Measurements from ENCODE around the gene MUC15.

MUC15 gene

DNA sequence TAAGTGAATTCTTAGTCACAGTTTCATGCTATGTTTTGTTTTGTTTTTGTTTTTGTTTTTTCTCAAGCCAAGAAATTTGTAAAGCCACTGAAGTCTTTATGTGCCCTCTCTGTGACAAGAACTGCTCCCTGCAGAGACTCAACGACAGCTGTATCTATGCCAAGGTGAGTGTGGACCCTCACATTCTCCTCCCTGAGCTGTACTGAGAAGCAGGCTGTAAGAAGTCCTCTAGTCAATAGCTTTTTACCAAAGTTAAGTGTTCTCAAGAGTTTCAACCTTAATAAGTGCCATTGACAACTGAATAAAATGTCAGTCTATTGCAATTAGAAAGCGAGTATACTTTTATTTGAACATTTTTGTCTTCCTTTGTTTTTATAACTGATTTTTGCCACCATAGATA is 18.9 kb downstream of the MUC15 start:
- TF ChIP-seq POLR2A (IDR thresholded peaks at IDR 0.05; ENCODE audit: low read depth, low read length): no peak
- FAIRE-seq: no peak
- DNase-seq (ENCODE audit: insufficient read length, low spot score): no peak

DNA sequence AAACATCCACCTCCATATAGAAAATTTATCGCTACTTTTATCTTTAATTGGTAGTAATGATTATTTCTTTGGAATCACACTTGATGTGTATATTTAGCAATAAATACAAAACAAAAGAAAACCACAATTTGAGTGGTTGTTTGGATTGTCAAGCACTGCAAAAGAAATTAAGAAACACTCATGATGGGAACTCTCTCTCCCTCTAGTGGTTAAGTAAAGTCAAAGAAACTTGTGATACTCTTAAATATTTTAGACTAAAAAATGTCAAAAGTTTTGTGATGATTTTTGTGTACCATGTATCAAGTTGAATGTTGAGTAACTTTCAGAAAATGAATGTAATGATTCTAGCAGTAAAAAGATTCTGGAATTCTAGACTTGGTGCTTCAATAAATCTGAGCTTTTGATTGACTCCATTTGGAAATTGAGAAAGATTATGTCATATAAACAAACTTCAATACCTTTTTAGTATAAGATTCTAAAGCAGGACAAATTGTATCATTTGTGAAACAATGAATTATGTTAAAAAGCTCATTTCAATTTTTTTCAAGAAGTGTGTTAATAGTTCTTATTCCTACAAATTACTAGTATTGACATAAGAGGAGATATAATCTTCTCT is 20.8 kb downstream of the MUC15 start:
- TF ChIP-seq POLR2A (IDR thresholded peaks at IDR 0.05; ENCODE audit: low read depth, low read length): no peak
- FAIRE-seq (no peak), DNase-seq (ENCODE audit: insufficient read length, low spot score) (no peak)

DNA sequence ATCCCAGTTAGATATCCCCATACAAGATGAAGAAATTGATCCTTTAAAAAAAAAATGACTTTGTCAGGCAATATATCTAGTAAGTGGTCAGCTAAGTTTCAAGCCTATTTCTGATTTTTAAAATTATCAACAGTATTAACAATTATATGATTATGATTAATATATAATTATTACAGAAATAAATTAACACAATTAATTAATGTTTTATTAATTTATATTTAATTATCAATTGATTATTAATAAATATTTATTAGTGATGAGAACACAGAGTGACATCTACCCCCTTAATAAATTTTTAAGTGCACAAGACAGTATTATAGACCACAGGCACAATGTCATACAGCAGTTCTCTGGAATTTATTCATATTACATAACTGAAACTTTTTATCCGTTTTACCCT is 22.0 kb downstream of the MUC15 start:
- no peak for DNase-seq (ENCODE audit: insufficient read length, low spot score)
- no peak for FAIRE-seq
- no peak for TF ChIP-seq POLR2A (IDR thresholded peaks at IDR 0.05; ENCODE audit: low read depth, low read length)

DNA sequence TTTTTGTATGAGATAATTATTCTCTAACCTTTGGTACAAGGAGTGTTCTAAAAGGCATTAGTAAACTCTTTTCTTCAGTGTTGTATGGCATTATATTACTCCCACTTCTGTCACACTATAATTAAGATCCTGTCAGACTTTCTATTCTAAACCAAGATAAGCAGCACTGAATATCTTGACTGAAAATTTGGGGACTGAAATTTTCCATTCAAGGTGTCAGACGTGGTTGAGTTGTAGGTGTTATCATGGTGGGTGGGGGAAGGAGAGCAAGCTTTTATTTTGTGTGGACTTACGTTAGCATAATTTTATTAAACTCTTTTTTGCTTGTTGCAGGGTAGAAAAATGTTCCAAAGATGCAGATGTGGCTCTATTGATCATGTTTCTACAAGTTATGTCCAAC is 22.9 kb downstream of the MUC15 start:
- TF ChIP-seq POLR2A (IDR thresholded peaks at IDR 0.05; ENCODE audit: low read depth, low read length): no peak

DNA sequence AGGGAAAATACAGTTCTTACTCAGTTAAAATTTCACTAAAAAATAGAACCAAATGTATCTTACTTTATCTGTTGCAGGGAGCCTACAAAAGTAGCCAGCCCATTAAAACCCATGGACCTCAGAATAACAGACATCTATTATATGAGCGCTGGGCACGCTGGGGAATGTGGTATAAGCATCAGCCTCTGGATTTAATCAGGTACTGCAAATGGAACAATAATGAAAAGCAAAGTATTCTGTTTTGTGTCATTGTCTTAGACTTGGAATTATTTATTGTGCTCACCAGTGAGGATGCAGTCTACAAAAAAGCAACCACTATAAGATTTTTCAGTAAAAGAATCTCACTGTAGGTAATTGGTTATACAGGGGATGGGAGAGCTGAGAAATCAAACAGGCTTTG is 30.2 kb downstream of the MUC15 start:
- FAIRE-seq: no peak
- TF ChIP-seq POLR2A (IDR thresholded peaks at IDR 0.05; ENCODE audit: low read depth, low read length): no peak
- DNase-seq (ENCODE audit: insufficient read length, low spot score): no peak

More for the DNA sequence above, 22.9 kb downstream of the MUC15 start:
- FAIRE-seq: no peak
- DNase-seq (ENCODE audit: insufficient read length, low spot score): no peak

DNA sequence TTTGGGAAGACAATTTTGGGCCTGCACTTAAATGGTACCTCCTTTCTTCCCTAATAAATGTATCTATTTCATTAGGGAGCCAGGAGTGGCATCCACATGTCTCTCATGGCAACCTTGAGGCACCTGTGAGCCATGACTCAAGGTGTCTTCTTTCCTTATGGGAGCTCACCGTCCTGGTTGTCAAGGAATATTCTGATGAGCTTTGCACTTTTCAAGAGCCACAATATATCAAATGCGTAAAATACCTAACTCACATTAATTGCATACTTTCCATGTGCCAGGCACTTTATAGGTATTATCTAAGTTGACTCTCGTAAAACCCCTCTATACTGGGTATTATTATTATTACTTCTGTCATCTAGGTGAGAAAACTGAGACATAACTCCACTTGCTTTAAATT is 32.5 kb downstream of the MUC15 start:
- TF ChIP-seq POLR2A (IDR thresholded peaks at IDR 0.05; ENCODE audit: low read depth, low read length): no peak
- FAIRE-seq (no peak), DNase-seq (ENCODE audit: insufficient read length, low spot score) (no peak)

DNA sequence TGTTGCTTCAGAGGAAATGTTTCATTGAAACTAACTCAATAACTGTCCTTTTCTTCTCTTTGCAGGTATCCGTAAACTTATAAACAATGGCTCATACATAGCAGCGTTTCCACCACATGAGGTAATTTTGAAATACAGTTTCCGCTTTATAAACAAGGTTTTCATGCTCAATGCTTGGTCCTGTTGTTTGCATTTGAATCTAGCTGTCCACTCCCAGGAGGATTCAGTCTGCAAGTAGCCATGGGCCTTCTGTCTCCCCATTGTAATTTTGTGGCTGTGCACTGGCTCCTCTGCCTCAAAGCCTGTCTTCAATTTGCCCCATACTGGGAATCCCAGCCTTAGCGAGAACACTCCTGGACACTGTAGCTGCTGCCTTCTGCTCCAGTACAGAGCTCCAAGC is 34.7 kb downstream of the MUC15 start:
- DNase-seq (ENCODE audit: insufficient read length, low spot score) (no peak), FAIRE-seq (no peak)
- TF ChIP-seq POLR2A (IDR thresholded peaks at IDR 0.05; ENCODE audit: low read depth, low read length): no peak

DNA sequence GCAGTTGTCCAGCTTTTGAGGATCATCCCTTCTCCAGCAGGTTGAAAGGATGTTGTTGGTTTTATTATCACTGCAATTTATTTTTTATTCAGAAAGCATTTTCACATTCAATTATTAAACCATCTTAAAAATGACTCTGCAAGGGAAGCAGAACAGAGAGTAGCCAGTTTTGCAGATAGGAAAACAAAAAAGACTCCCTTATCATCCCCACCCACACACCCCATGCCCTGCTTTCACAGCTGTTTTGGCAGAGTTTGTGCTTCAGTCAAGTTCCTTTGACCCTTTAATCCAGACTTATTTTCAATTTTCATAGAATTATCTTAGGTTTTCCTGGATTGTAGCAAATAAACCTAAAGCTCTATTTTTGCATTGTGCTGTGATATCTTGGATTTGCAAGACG is 44.4 kb downstream of the MUC15 start:
- TF ChIP-seq POLR2A (IDR thresholded peaks at IDR 0.05; ENCODE audit: low read depth, low read length): no peak
- FAIRE-seq (no peak), DNase-seq (ENCODE audit: insufficient read length, low spot score) (no peak)

DNA sequence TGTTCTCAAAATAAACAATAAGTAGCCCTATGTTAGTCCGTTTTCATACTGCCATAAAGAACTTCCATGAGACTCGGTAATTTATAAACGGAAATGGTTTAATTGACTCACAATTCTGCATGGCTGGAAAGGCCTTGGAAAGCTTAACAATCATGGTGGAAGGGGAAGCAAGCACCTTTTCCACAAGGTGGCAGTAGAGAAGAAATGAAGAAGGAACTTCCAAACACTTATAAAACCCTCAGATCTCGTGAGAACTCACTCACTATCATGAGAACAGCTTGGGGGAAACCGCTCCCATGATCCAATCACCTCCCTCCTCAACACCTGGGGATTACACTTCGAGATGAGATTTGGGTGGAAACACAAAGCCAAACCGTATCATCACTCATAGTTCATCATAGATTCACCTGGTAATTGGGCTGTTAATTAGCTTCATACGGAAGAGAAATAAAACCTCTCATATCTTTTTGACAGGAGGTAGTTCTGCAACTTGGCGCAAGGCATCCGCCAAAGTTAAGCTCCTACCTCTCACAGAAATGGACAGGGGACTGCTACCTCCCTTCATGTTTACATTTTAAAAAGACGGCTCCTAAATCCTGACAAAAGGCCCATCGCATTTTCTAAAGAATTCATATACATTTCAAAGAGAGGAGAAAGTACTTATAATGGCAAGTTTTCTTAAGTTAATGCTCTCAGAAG is 49.0 kb downstream of the MUC15 start:
- peak; percentile 38 for FAIRE-seq
- TF ChIP-seq POLR2A (IDR thresholded peaks at IDR 0.05; ENCODE audit: low read depth, low read length): no peak
- no peak for DNase-seq (ENCODE audit: insufficient read length, low spot score)

DNA sequence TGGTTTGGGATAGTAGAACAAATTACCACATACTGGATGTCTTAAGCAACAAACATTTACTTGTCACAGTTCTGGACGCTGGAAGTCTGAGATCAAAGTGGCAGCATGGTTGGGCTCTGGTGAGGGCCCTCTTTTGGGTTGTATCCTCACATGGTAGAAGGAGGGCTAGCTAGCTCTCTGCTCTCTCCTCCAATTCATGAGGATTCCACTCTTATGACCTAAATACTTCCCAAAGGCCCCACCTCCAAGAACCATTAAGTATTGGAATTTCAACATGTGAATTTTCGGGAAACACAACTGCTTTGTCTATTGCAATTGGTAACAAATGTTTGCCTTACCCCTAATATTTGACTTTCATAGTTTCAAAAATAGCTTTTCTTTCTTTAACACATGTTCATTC is 52.6 kb downstream of the MUC15 start:
- DNase-seq (ENCODE audit: insufficient read length, low spot score): no peak
- TF ChIP-seq POLR2A (IDR thresholded peaks at IDR 0.05; ENCODE audit: low read depth, low read length): no peak
- FAIRE-seq: no peak

DNA sequence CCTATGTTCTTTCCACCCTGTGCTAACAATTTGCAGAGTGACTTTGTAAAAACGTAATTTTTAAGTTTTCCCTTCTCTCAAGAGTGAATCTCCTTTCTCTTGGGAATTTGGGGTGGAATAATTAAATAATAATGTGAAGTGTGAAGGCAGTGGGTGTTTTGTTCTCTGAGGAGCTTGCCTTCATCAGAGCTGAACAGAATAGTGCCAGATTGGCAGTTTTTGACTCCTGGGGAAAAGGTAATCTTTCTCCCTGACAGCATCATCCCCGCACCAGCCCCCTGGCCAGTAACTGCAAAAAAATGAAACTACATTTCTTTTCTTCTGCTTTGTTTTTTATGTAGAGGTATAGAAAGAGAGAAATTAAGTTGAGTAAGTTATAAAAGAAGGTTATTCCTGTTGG is 59.9 kb downstream of the MUC15 start:
- DNase-seq (ENCODE audit: insufficient read length, low spot score): no peak
- FAIRE-seq: no peak
- TF ChIP-seq POLR2A (IDR thresholded peaks at IDR 0.05; ENCODE audit: low read depth, low read length): no peak

DNA sequence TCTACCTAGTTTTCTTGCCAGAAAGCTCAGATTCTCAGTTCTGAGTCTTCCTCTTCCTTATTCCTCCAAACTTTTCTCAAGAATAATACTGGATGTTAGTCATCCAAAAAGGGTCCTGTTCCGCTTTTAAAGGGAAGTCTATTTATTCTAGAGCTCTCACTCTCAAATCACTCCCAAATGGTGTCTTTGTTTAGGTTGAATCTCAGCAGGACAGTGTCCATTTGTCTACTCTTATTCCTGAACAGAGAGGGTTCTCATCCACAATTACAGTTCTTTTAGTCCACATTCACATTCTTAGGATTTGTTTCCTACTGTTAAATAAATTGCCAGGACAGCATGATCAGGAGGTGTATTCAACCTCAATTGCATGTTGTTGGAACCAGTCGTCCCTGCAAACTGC is 61.3 kb downstream of the MUC15 start:
- TF ChIP-seq POLR2A (IDR thresholded peaks at IDR 0.05; ENCODE audit: low read depth, low read length): no peak
- FAIRE-seq (no peak), DNase-seq (ENCODE audit: insufficient read length, low spot score) (no peak)

DNA sequence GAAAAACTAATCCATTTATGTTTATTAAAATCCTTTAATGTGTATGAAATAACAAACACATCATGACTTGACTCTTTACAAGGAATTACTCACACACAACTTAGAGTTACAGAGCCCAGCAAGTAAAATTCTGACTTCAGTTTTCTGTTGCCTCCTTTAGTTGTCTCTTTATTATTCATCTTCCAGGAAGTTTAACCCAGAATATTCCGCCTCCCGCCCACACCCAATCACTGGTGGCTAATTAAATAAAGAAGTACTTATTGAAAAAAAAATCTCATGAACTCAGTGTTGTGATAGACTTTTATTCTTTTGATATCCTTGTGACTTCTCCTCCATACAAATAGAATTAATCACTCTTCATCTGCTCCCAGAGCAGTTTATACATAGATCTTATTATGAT is 61.9 kb downstream of the MUC15 start:
- DNase-seq (ENCODE audit: insufficient read length, low spot score): no peak
- no peak for TF ChIP-seq POLR2A (IDR thresholded peaks at IDR 0.05; ENCODE audit: low read depth, low read length)
- FAIRE-seq: no peak
